DOHH2 (cell line): ENCODE data around the gene ARHGEF9.

Experiments
- H3F3A ChIP-seq: fragments of 200-600 bp; sonication (generic), shearing (Covaris generic); 2 replicates; pipeline ENCODE4 v1.6.0; 2016; ENCODE audit warnings: antibody characterized with exemption, mild to moderate bottlenecking; ENCODE audit not compliant: control insufficient read depth, insufficient read depth
- H3K27ac ChIP-seq: fragments of 200-600 bp; sonication (generic); 2 replicates; pipeline ENCODE4 v1.5.1; 2014; ENCODE audit warnings: low read depth, mild to moderate bottlenecking, low read length, moderate library complexity
- H3K27me3 ChIP-seq: fragments of 200-600 bp; sonication (generic); 2 replicates; pipeline ENCODE4 v1.6.1; 2014; ENCODE audit warnings: mild to moderate bottlenecking, low read length, mixed read lengths; ENCODE audit not compliant: control insufficient read depth
- H3K36me3 ChIP-seq: fragments of 200-600 bp; sonication (generic); 2 replicates; pipeline ENCODE4 v1.6.1; 2014; ENCODE audit warnings: mild to moderate bottlenecking, low read length, moderate library complexity, mixed read lengths; ENCODE audit not compliant: control insufficient read depth
- H3K4me1 ChIP-seq: fragments of 200-600 bp; sonication (generic); 2 replicates; pipeline ENCODE4 v1.6.1; 2014; ENCODE audit warnings: mild to moderate bottlenecking, low read length, mixed read lengths; ENCODE audit not compliant: control insufficient read depth
- H3K4me2 ChIP-seq: fragments of 200-600 bp; sonication (generic); 2 replicates; pipeline ENCODE4 v1.6.0; 2014; ENCODE audit warnings: mild to moderate bottlenecking, low read length, moderate library complexity
- H3K4me3 ChIP-seq: fragments of 200-600 bp; sonication (generic); 2 replicates; pipeline ENCODE4 v1.5.1; 2014; ENCODE audit warnings: mild to moderate bottlenecking, low read length, mixed read lengths
- H3K79me2 ChIP-seq: fragments of 200-600 bp; sonication (generic); 2 replicates; pipeline ENCODE4 v1.6.1; 2014; ENCODE audit warnings: mild to moderate bottlenecking, low read length, mixed read lengths; ENCODE audit not compliant: control insufficient read depth
- H3K9me2 ChIP-seq: fragments of 200-600 bp; sonication (generic); replicated peaks from 2 replicates; pipeline ENCODE4 v1.6.1; 2014; ENCODE audit warnings: mild to moderate bottlenecking, low read length, mixed read lengths; ENCODE audit not compliant: control insufficient read depth
- H3K9me3 ChIP-seq: fragments of 200-600 bp; sonication (generic); 2 replicates; pipeline ENCODE4 v1.6.1; 2014; ENCODE audit warnings: antibody characterized with exemption, low read length, mixed read lengths; ENCODE audit not compliant: control insufficient read depth, insufficient read depth
- H4K20me1 ChIP-seq: fragments of 200-600 bp; sonication (generic); 2 replicates; pipeline ENCODE4 v1.6.0; 2014; ENCODE audit warnings: low read depth, mild to moderate bottlenecking, antibody characterized with exemption, low read length, moderate library complexity; ENCODE audit not compliant: control insufficient read depth, insufficient read depth
- CTCF ChIP-seq: fragments of 200-600 bp; sonication (generic); IDR thresholded peaks from one replicate; pipeline ENCODE4 v1.5.1; 2014; ENCODE audit warnings: antibody characterized with exemption, mild to moderate bottlenecking, low read depth, low read length; ENCODE audit not compliant: poor library complexity, severe bottlenecking
- EZH2phosphoT487 ChIP-seq: fragments of 200-600 bp; sonication (generic); IDR thresholded peaks from 2 replicates; pipeline ENCODE4 v1.6.1; 2017; ENCODE audit warnings: borderline replicate concordance, mild to moderate bottlenecking, antibody characterized with exemption, low read length, moderate library complexity, mixed read lengths

ARHGEF9 gene

GRCh38 chrX:63738696-63739095, 46.3 kb downstream of the ARHGEF9 start:
- Histone ChIP-seq H3K36me3 (no peaks in the 10 kb centered on the region), H3K27ac (no peak overlapping the region), H3K4me3 (no peak overlapping the region), H3K27me3 (no peaks in the 10 kb centered on the region), H3K4me1 (peaks cover 6% of the 10 kb centered on the region), H3K9me3 (no peaks in the 10 kb centered on the region), H3K4me2 (no peak overlapping the region), H3K79me2 (peaks cover 24% of the 10 kb centered on the region), H4K20me1 (no peaks in the 10 kb centered on the region), H3F3A (no peaks in the 10 kb centered on the region), H3K9me2 (no peaks in the 10 kb centered on the region)
- TF ChIP-seq EZH2phosphoT487 (no peak), CTCF (no peak)

GRCh38 chrX:63737131-63737921, 47.7 kb downstream of the ARHGEF9 start:
- H3K36me3 ChIP-seq = no peaks in the 10 kb centered on the region
- TF ChIP-seq EZH2phosphoT487 (no peak), CTCF (no peak)
- H3K27ac ChIP-seq = no peak overlapping the region
- no peaks in the 10 kb centered on the region for H3K9me3 ChIP-seq
- no peaks in the 10 kb centered on the region for H3K9me2 ChIP-seq
- no peaks in the 10 kb centered on the region for H3F3A ChIP-seq
- no peaks in the 10 kb centered on the region for H4K20me1 ChIP-seq
- H3K79me2 ChIP-seq = peaks cover 13% of the 10 kb centered on the region
- no peaks in the 10 kb centered on the region for H3K27me3 ChIP-seq
- H3K4me1 ChIP-seq = no peaks in the 10 kb centered on the region
- H3K4me3 ChIP-seq = no peak overlapping the region
- H3K4me2 ChIP-seq = no peak overlapping the region

GRCh38 chrX:63735882-63736281, 49.1 kb downstream of the ARHGEF9 start:
- Histone ChIP-seq H3K4me1 (no peaks in the 10 kb centered on the region), H3K4me2 (no peak overlapping the region), H3K27me3 (no peaks in the 10 kb centered on the region), H3K4me3 (no peak overlapping the region), H3K79me2 (0 out of 2 replicates have a peak, but pooled peaks cover 5% of the 10 kb centered on the region), H3K27ac (no peak overlapping the region), H4K20me1 (no peaks in the 10 kb centered on the region), H3K9me2 (no peaks in the 10 kb centered on the region), H3K9me3 (no peaks in the 10 kb centered on the region), H3F3A (no peaks in the 10 kb centered on the region), H3K36me3 (no peaks in the 10 kb centered on the region)
- TF ChIP-seq EZH2phosphoT487 = no peak
- TF ChIP-seq CTCF = no peak
